Fibroblast of the aortic adventitia (primary cell): ENCODE data around the gene HS3ST1. TPM values are rescaled to one million over a fixed set of nuclear protein-coding genes. Genes with fewer than 3 reads are reported as not detected.

Source experiments
- DNase-seq: peaks from one replicate; pipeline ENCODE4 v3.0.0-alpha.2; 2010; ENCODE audit warnings: low read depth
- H3K4me3 ChIP-seq: 2 replicates; pipeline ENCODE4 v1.5.1; 2011; ENCODE audit warnings: low read depth, mild to moderate bottlenecking, control low read depth, low read length, moderate library complexity
- CTCF ChIP-seq: IDR thresholded peaks from 2 replicates; pipeline ENCODE4 v1.5.1; 2011; ENCODE audit warnings: mild to moderate bottlenecking, low read length, control low read depth, inconsistent platforms; ENCODE audit not compliant: insufficient read depth
- total RNA-seq: library from RNA; depleted of rRNA; stranded (reverse); fragments of >200 nt; gene quantifications from 2 replicates; pipeline ENCODE4 v1.2.3, GENCODE V29; 2012; ENCODE audit warnings: low replicate concordance

Gene HS3ST1
- total RNA-seq, 1 donor = 2.5 TPM

GRCh38 chr4:11470438-11471045 is 41.8 kb upstream of the HS3ST1 start:
- no peak for DNase-seq
- no peak for TF ChIP-seq CTCF

GRCh38 chr4:11469650-11470437 is 41.1 kb upstream of the HS3ST1 start:
- H3K4me3 ChIP-seq = no peak overlapping the region
- DNase-seq = no peak
- TF ChIP-seq CTCF = no peak

More at GRCh38 chr4:11470438-11471045, 41.8 kb upstream of the HS3ST1 start:
- H3K4me3 ChIP-seq = no peak overlapping the region

- no peak for TF ChIP-seq CTCF
- no peak for DNase-seq
- no peak overlapping the region for H3K4me3 ChIP-seq
These were observed 40.2 kb upstream of the HS3ST1 start for GRCh38 chr4:11468901-11469300.

- DNase-seq = no peak
- H3K4me3 ChIP-seq = no peak overlapping the region
- no peak for TF ChIP-seq CTCF
These were observed 39.2 kb upstream of the HS3ST1 start for GRCh38 chr4:11467931-11468330.

- no peak for TF ChIP-seq CTCF
- no peak overlapping the region for H3K4me3 ChIP-seq
- no peak for DNase-seq
These were observed 35.0 kb upstream of the HS3ST1 start for GRCh38 chr4:11463707-11464106.

- H3K4me3 ChIP-seq = no peak overlapping the region
- no peak for DNase-seq
- TF ChIP-seq CTCF = no peak
These were observed 27.7 kb upstream of the HS3ST1 start for GRCh38 chr4:11456401-11456800.
